HG03354 (cell line): ENCODE data around the gene YAE1.

Experiments
- ATAC-seq: cut with Tn5 transposase; IDR thresholded peaks from one replicate; pipeline ENCODE4 v1.9.1; 2021; ENCODE audit warnings: mild to moderate bottlenecking; ENCODE audit not compliant: unreplicated experiment, poor library complexity, severe bottlenecking

Gene YAE1

DNA sequence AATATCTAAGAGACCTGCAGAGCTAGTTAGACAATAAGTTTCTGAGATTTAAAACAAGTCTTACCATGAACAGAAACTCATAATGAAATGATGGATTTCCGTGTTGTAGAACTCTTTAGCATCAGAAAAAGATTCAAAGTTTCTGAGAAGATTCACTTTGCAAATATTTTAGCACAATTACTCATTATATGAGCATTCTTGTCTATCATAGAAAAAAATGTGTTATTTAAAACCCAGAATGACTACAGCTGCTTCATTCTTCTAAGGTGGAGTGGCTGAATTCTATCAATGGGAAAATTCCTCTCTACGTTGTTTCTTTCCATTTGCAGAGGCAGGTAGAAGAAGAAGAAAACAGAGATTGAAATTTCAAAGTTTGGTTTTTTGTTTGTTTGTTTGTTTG, 36.1 kb downstream of the YAE1 start:
- ATAC-seq, result no peak

DNA sequence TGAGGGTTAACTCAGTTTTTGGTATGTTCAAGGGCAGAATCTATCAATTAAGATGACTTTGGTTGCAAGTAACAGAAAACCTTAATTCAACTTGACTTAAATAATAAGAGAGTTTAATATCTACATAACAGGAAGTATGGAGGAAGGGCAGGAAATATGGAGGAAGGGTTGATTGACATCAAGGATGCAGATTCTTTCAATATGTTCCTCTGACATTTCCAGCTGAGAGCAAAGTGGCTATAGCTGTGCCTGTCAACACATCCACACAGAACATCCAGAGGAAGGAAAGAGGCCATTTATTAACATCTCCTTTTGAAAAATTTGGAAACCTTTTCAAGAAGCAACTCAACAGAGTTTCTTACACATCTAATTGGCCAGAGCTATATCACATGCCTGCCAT, 37.7 kb downstream of the YAE1 start:
- no peak for ATAC-seq

DNA sequence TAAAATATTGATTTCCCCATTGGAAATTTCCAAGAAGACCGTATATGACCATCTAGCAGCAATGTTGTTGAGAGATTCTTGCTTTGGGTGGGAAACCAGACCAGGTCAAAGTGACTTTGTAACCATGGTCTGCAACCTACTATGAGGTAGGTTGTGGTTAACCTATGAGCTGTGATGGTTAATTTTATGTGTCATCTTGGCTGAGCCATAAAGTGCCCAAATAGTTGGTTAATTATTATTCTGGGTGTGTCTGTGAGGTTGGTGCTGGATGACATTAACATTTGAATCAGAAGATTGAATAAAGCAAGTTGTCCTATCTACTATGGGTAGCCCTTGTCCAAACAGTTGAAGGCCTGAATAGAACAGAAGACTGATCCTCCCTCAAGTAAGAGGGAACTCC, 38.9 kb downstream of the YAE1 start:
- ATAC-seq, result peak; percentile 80

DNA sequence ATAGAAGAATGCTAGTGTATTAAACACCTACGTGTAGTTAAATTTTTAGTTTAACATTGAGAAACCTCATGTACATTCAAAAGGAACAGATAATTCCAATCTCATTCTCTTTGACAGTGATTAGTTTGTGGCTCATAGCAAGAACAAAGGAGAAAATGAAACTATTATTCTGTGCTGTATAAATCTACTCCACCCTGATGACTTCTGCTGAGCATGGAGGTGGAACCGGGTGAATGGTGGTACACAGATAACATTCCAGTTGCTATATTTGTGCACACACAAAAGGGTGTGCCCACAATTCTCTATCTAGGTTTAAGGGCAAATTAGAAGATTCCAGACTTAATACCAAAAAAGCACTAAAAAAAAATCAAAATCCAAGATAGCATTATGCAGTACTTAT, 40.1 kb downstream of the YAE1 start:
- ATAC-seq, result no peak

DNA sequence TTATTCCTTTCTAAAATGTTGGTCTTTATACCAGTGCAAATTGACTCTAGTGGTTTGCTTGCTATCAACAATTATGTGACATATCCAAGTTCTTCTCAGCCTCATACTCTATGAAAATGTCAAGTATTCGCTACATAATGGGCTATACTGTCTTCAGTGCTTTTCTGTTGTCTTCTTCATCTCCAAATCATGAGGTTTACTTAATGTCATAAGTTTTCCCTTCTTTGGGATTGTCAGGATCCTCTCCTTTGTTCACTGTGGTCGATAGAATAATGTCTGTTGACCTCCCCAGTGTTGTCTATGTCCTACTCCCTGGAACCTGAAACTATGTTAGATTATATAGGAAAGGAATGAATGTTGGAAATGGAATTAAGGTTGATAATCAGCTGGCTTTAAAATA, 40.7 kb downstream of the YAE1 start:
- no peak for ATAC-seq

DNA sequence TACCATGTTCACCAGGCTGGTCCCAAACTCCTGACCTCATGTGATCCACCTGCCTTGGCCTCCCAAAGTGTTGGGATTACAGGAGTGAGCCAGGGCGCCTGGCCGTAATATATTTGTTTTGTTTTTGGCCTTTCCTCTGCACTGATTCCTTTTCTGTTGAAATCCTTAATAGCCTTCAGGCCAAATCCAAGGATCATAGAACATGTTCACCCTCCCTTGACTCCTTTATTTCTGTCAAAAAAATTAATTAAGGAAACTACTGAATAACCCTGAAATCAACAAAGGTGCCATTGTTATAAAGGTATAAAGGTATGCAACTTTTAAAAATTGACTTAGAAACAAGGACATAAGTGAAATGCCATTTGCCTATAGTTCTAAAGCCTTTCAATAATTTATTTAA, 41.7 kb downstream of the YAE1 start:
- no peak for ATAC-seq

DNA sequence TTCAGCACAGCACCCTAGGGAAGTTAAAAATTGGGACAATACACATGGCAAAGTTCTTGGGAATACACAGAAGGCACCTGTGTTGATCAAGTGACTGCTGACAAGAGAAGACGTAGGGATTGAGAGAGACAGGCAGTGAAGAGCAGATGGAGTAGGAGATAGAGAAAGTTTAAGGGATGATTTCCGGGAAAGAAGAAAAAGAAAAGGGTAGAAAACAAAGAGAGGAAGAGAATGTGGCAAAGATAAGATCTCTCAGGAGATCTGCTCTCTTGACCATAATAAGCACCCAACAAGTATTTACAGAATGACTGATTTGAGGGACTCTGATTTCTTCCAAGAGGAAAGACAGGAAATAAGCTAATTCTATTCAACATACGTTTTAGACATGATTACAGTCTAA, 42.1 kb downstream of the YAE1 start:
- ATAC-seq, result no peak

DNA sequence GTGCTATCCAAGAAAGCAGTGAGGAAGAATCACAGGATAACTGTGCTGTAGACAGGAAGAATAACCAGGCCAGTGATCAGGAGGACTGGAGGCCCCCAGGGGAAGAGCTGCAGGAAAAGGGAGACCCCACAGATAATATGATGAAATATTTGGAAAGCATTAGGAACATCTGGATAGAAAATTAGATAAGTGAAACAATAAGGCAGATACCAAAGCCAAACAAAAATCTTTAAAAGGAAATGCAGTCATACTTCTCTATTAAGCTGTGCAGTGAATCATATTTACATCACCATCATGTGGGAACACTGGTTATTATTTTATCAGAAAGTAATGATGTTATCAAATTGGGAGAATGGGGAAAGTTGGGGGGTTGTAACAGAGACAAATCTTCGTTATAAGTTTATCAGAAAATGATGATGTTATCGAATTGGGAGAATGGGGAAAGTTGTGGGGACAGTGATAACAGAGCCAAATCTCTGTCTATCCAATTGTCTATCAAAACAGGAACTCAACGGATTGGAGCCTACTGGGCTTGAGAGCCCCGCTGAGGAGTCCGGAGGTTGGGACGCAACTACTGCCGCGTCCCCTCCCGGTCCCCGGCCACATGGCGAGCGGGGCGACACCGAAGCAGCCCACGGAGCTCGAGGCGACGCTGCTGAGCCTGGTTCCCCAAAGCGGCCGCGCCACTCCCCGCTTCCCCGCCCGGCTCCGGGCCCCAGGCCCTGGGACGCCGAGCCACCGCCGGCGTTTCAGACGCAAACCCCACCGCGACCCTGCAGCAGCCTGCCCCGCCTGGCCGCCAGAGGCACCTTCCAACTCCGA, 43.1 kb downstream of the YAE1 start:
- ATAC-seq, result no peak

DNA sequence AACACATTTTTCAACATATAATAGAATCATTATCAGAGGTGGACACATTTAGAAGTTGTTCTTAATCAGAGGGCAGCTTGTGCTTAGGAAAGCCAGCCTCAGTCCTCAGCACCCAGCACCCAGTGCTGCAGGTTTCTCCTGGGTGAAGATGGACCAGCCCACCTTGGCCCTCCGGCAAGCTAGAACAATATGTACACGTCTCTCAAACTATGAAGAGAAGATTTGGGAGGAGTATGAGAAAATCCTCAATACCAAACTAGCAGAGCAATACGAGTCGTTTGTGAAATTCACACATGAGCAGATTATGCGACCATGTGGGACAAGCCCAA, 43.7 kb downstream of the YAE1 start:
- no peak for ATAC-seq

DNA sequence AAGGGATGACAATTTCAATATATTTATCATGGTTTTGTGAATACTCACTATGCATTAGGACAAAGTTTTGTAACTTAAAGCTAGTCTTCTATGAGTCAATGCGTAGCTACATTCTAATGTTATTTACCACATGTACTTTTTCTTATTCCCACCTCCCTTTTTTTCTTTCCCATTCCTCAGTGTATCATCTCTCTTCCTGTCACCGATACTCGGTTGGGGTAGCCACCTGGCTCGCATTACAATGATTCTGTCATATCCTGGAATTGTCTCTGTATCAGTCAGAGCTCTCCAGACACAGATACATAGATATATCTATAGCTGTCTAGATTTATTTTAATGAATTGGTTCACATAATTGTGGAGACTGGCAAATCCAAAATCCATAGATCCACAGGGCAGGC, 47.4 kb downstream of the YAE1 start:
- no peak for ATAC-seq

DNA sequence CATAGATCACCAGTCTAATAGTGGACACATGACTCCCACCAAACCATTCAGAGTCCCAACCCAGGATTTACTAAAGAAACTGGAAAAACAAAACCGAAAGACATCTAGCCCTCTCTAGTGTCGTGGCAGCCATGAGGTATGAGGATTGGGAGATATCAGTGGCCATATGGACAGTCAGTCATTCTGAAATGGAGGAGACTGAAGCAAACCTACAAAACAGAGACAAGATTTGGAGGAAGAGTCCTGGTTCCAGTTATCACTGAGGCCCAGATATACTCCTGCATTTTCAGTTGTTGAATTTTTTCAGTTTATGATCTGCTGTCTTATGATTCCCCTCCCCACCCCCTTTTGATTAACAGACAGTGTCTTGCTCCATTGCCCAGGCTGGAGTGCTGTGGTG, 48.1 kb downstream of the YAE1 start:
- no peak for ATAC-seq

DNA sequence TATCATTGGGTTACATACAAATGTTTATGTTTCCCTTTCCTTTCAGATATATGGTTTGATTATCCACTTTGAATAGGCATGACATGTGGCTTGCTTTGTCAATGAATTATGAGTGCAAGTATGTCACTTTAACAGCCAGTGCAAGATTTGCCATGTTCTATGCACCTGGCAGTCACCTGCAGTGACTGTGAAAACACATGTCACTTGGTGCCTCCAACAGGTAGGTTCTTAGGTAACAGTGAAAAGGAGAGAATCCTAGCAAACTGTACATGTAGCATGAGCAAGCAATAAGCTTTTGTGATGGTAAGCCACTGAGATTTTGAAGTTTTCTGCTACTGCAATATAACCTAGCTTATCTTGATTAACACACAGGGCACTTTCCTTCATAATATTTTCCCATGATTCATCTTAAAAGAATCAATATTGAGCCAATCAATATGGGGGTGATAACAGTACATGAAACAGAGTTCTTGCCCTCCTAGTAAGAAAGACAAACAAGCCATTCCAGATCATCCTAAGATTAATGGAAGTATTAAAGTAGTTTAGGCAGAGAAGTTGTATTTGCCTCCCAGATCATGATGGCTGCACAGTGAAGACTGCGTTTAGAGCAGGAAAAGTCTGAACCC, 49.3 kb downstream of the YAE1 start:
- ATAC-seq, result no peak

DNA sequence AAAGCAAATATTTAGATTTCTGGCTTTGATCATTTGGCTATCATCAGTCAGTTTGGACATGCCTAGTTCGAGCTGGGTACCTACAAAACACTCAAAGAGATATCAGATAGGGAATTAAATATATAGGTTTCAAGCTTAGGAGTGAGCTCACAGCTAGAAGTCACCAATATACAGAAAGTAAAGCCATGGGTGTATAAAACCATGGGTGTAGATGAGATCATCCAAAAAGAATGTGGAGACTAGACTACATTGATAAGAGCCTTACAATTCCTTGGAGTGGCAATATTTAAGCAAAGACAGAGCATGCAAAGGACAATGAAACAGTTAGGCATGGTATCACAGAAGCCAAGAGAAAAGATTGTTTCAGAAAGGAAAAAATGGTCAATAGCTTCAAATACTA, 49.9 kb downstream of the YAE1 start:
- ATAC-seq, result no peak

DNA sequence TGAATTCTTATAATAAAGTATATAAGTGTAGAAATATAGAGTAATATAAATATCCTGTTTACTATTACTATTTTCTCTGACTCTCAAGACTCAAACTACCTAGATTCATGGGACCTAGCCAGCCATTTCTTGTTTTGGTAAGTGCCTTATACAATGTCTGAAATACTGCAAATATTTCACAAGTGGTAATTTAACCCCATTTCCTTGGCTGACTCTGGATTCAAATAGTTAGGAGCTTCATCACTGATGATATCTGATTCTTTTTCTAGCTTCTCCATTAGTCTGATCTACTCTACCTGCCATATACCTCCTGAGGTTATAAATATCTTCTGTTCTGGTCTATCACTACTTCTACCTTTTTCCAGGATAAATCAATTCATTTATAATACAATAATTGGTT, 50.8 kb downstream of the YAE1 start:
- no peak for ATAC-seq

DNA sequence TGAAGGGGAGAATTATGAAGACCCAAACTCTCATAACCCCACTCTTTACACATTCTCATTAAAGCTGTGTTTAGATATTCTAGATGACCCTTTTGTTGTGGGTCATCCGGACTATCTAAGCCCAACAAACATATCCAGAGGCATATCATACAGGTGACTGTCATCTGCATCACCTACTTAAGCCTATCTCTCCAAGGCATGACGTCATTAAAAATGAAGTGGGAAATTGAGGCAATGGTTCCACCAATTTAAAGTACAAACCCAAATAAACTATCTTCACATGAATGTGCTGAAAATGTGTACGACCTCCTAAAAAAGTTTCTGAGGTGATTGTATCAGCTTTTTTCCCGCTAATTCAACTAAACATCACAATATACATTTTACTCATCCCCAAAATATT, 52.7 kb downstream of the YAE1 start:
- ATAC-seq, result no peak

DNA sequence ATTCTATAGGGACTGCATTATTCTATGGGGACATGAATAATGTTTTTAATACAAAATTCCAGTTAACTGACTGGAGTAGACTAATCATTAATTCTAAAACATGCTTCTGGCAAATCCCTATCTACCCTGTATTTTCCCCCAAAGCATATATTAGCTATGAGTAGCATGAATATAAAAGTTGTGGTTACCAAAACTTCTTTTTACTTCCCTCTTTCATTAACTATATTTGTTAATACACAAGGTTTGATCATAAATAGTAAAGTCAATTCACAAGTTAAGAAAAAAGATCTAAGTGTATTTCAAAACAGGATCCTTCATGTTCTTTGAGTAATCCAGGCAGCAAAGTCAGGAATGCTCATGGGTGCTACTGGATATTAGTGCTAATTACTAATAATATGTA, 54.3 kb downstream of the YAE1 start:
- ATAC-seq, result no peak

DNA sequence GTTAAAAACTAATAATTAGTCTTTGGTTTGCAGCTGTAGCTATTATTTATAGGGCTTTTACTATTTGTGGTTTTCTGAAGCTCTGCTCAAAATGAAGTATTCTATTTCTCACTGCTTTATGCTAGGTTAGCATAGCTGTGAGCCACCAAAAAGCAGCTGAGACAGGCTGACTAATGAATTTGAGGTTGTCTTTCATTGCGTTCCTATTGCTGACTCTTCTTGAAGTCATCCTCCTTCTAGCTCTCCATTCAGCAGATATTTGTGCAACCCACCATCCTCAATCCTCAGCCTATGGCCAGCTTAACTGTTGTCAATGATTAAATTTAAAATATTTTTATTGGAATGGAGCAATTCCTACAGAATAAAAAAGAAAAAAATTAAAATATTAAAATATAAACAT, 55.1 kb downstream of the YAE1 start:
- no peak for ATAC-seq

DNA sequence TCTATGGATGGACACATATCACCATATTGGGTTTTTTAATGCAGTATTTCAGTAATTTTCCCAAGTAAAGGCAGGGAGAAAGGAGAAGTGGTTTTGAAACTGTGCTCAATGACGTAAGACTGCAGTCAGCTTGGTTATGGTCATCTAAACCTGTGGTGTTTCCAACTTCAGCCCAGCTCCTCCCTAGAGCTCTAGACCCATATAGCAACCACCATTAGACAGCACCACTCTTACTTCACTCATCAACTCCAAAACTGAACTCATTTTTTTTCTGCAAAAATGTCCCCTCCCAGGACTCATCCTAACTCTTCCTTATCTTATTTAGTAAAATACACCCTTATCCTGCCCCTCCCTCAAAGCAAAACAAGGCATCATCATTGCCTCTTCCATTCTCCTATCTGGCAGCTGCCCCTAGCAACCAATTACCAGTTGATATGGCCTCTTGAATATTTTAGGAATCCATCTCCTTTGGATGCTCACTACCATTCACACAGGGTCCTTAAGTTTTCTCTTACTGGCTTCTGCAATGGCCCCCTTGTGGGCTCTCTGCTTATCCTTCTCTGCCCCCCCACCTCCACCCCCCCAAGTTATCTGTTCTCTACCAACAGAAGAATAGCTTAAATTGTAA, 55.7 kb downstream of the YAE1 start:
- peak; percentile 29 for ATAC-seq
